ENCODE data around the gene PTPA. TPM values are rescaled to one million over a fixed set of nuclear protein-coding genes. Genes with fewer than 3 reads are reported as not detected.

PTPA gene
- total and polyA plus RNA-seq, 9 of the 15 experiments (the other 6 are each of a cell fraction or from before 2014, with no cell fraction given), result 1.7 to 121 (median 72.6) TPM

DNA sequence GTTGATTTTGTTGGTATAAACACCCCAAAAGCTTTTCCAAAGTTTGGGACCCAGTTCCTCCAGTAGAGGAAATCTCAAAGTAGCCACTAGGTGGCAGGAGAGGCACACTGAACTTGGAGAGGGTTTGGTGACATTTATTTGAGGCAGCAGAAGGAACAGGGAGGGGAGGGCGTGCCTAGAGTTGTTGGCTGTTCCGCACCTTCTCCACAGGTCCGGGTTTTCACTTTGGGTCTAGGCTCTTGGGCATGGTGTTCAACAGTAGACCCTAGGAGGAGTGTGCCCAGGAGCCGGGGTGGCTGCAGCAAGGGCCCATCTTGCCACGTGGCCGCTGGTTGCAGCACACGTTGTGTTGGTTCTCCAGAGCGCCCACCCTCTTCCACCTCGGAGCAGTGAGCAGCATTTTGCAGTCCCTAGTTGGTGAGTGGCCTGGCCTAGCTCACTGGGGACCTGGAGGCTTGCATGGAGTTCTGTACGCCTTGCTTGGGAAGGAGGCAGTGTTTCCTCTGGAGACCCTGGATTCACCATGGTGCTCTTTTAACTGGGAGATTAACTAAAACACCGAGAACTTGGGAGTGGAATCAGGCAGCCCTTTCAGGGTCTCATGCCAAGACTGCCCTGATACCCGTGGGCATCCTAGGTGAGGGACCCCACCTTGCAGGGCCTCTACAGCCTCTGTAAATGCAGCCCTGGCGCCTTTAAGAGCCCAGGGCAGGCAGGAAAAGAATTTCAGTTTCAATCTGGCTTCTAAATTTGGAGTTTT lies 28.2 kb downstream of the PTPA start (continued):
- TF ChIP-seq, protein P1, sequence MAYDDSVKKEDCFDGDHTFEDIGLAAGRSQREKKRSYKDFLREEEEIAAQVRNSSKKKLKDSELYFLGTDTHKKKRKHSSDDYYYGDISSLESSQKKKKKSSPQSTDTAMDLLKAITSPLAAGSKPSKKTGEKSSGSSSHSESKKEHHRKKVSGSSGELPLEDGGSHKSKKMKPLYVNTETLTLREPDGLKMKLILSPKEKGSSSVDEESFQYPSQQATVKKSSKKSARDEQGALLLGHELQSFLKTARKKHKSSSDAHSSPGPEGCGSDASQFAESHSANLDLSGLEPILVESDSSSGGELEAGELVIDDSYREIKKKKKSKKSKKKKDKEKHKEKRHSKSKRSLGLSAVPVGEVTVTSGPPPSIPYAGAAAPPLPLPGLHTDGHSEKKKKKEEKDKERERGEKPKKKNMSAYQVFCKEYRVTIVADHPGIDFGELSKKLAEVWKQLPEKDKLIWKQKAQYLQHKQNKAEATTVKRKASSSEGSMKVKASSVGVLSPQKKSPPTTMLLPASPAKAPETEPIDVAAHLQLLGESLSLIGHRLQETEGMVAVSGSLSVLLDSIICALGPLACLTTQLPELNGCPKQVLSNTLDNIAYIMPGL (CRISPR knock-in tag; IDR thresholded peaks at IDR 0.05), result 0 out of 2 replicates have a peak, but pooled peaks have one; percentile 24
- no peak for TF ChIP-seq CAMTA2 (CRISPR knock-in tag; conservative IDR thresholded peaks at IDR 0.05)
- TF ChIP-seq ZNF668 (CRISPR knock-in tag; IDR thresholded peaks at IDR 0.05), result no peak
- TF ChIP-seq LEF1 (IDR thresholded peaks at IDR 0.05), result 0 out of 2 replicates have a peak, but pooled peaks have one; percentile 17
- no peak for TF ChIP-seq PYGO2 (tag; IDR thresholded peaks at IDR 0.05)
- no peak for TF ChIP-seq BCL6 (CRISPR knock-in tag; IDR thresholded peaks at IDR 0.05)
- no peak; the same call in 1 of the 2 replicates for TF ChIP-seq ETV5 (CRISPR knock-in tag; IDR thresholded peaks at IDR 0.05; ENCODE audit: low read depth)
- peak in 1 of 2 experiments; percentile 41; a peak in 2 of 4 replicates for TF ChIP-seq HDAC1 (IDR thresholded peaks at IDR 0.05)
- no peak for TF ChIP-seq GTF2A2 (tag; IDR thresholded peaks at IDR 0.05)
- peak; percentile 6 to 83; a peak in 3 of 4 replicates for TF ChIP-seq MAZ (CRISPR knock-in tag; conservative IDR thresholded peaks at IDR 0.05 in 1 of 2, IDR thresholded peaks at IDR 0.05 in 1 of 2)
- no peak for TF ChIP-seq GATA2 (CRISPR knock-in tag; IDR thresholded peaks at IDR 0.05)
- no peak for TF ChIP-seq PRMT5 (CRISPR knock-in tag; IDR thresholded peaks at IDR 0.05)
- TF ChIP-seq MXI1 (IDR thresholded peaks at IDR 0.05; ENCODE audit: low read depth, low read length), result peak; percentile 22; the same call in 1 of the 2 replicates
- no peak for TF ChIP-seq CXXC5 (CRISPR knock-in tag; IDR thresholded peaks at IDR 0.05)
- no peak for TF ChIP-seq ZNF717 (CRISPR knock-in tag; IDR thresholded peaks at IDR 0.05)
- TF ChIP-seq, protein P2, sequence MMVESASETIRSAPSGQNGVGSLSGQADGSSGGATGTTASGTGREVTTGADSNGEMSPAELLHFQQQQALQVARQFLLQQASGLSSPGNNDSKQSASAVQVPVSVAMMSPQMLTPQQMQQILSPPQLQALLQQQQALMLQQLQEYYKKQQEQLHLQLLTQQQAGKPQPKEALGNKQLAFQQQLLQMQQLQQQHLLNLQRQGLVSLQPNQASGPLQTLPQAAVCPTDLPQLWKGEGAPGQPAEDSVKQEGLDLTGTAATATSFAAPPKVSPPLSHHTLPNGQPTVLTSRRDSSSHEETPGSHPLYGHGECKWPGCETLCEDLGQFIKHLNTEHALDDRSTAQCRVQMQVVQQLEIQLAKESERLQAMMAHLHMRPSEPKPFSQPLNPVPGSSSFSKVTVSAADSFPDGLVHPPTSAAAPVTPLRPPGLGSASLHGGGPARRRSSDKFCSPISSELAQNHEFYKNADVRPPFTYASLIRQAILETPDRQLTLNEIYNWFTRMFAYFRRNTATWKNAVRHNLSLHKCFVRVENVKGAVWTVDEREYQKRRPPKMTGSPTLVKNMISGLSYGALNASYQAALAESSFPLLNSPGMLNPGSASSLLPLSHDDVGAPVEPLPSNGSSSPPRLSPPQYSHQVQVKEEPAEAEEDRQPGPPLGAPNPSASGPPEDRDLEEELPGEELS (CRISPR knock-in tag; IDR thresholded peaks at IDR 0.05; ENCODE audit: borderline replicate concordance), result no peak; the same call in 1 of the 2 replicates
- TF ChIP-seq, protein P3, sequence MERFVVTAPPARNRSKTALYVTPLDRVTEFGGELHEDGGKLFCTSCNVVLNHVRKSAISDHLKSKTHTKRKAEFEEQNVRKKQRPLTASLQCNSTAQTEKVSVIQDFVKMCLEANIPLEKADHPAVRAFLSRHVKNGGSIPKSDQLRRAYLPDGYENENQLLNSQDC (CRISPR knock-in tag; IDR thresholded peaks at IDR 0.05), result no peak
- no peak for TF ChIP-seq ZBTB8A (IDR thresholded peaks at IDR 0.05; ENCODE audit: partially characterized antibody)
- no peak for TF ChIP-seq LARP7 (IDR thresholded peaks at IDR 0.05)
- TF ChIP-seq SIRT6 (IDR thresholded peaks at IDR 0.05; ENCODE audit: low read depth, low read length), result no peak
- TF ChIP-seq NR2C1 (IDR thresholded peaks at IDR 0.05), result no peak
- TF ChIP-seq NR2C1 (tag; IDR thresholded peaks at IDR 0.05), result no peak
- TF ChIP-seq, protein P4, sequence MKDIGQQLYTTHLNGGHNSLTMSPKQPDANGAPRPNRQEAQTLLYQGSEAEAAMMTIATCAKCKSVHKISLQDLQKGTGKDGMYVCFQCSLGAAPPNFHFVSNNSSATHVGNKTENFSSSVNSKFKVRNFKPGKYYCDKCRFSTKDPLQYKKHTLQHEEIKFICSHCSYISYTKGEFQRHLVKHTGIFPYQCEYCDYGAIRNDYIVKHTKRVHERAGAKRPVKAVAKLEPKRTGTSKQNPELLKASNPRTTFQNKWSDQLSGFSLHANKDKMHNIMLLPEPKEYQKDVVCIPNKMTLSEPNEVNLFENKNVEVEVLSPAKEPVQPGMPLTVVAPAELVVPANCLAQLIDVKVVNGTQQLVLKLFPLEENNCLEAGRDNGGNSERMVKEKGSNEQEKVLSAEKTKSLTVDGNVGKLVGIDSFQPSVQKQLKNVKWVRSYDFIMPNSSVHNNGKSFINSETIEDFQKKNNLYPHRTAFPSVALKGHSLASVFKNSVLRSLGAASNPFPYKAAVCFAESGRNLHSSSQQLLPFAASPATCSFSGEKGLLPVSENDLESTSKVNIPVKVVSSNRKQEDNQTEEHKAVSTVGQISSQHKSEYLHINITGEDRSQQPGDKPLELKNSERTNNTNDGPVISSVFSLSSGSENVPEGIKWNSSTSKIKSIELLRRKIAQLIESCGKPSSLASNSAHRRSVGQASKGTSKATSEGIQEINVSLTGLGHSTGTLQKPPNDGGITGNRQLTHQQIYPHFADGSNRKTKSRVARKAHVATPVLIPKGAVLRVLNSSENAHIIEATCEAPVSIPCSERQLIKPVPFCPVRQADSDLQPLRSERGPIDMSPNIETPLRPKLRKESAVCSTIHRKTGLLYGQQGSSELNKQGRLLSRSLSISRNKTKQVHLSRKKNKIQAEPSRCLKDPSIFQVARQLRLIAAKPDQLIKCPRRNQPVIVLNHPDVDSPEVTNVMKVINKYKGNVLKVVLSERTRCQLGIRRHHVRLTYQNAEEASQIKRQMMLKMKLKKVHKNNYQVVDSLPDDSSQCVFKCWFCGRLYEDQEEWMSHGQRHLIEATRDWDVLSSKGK (CRISPR knock-in tag; IDR thresholded peaks at IDR 0.05), result no peak
